ELR (cell line): ENCODE data around the gene ABCC6.
"Not testable (repeated sequence)": the region's sequence is repeated elsewhere in the genome, so short reads cannot be mapped to it uniquely, and the experiment has no call there.

Experiments used
- DNase-seq: peaks from one replicate; pipeline ENCODE4 v3.0.0-alpha.2; 2015; ENCODE audit warnings: low read depth

The ABCC6 gene

GRCh38 chr16:16222850-16223661, at the start of gene ABCC6:
TSS of gene ABCC6 (minus strand) at chr16:16223494. CDS start at chr16:16223434, 60 bp downstream.
- DNase-seq, result not testable (repeated sequence)

DNA sequence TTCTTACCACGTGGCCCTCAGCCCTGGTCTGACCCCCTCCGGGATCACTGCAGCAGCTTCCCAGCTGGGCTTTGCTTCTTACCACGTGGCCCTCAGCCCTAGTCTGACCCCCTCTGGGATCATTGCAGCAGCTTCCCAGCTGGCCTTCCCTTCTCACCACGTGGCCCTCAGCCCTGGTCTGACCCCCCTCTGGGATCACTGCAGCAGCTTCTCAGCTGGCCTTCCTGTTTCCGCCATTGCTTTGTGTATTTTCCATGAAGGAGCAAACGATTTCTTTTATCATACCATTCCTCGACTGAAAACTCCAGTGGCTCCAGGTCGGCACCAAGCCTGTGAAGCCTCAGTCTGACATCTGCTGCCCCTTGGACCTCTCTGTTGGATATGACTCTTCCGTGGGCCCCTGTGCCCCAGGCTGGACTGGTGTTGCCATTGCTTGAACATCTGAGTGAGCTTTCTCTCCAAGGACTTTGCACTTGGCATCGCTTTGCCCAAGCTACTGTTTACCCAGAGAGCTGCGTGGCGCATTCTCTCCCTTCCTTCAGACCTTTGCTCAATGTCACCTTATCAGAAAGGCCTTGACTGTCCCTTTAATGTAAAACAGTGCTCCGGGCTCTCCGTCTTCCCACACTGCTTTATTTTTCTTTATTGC, 49.4 kb upstream of the ABCC6 start:
- DNase-seq, result not testable (repeated sequence)

- DNase-seq, result not testable (repeated sequence)
Observed at GRCh38 chr16:16271658-16272057, 48.4 kb upstream of the ABCC6 start.

GRCh38 chr16:16268185-16268808, 45.0 kb upstream of the ABCC6 start:
- not testable (repeated sequence) for DNase-seq

DNA sequence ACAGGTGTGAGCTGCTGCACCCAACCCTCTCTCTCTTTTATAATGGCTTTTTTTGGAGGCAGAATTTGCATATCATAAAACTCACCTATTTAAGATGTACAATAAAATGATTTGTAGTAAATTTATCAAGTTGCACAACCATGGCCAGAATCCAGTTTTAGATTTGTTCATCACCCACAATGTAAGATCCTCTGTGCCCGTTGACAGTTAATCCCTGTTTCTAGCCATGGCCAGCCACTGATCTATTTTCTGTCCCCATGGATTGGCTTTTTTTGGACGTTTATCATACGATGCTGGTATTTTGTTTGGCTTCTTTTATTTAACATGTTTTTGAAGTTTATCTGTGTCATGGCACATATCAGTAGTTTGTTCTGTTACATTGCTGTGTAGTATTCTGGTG, 44.4 kb upstream of the ABCC6 start:
- not testable (repeated sequence) for DNase-seq

GRCh38 chr16:16265044-16265443, 41.8 kb upstream of the ABCC6 start:
- DNase-seq, result not testable (repeated sequence)

DNA sequence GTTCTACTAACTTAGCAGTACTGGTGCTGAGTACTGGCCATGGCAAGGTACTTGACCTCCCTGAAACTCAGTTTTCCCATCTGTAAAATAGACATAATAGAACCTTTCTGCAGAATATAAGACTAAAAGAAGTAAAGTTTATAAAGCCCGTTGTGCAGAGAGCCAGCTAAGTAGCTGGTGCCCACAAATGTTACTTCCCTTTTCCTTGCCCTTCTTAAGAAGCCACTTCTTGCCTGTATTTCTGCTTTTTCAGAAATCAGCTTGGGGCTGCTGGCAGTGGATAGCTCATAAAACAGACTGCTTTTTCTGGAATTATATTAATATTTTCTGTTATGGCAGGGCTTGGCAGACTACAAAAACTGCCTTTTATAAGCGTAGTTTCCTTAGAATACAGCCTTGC, 40.7 kb upstream of the ABCC6 start:
- DNase-seq, result not testable (repeated sequence)

- not testable (repeated sequence) for DNase-seq
Observed at GRCh38 chr16:16262954-16263555, 39.8 kb upstream of the ABCC6 start.

- not testable (repeated sequence) for DNase-seq
Observed at GRCh38 chr16:16259971-16260370, 36.7 kb upstream of the ABCC6 start.

DNA sequence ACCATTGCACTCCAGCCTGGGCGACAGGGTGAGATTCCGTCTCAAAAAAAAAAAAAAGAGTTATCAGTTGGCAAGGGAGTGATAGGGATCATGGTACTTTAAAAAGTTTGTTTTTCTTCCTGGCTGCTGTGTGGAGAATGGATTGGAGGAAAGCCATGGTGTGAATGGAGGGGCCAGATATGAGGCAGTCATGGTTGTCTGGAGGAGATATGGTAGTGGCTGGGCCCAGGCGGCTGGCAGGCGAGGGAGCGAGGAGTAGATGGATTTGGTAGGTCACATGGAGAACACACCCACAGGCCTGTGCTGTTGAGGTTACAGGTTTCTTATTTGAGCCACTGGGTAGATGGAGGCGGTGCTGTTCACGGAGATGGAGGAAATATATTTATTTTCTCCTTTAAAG, 35.5 kb upstream of the ABCC6 start:
- DNase-seq, result not testable (repeated sequence)

- not testable (repeated sequence) for DNase-seq
Observed at GRCh38 chr16:16257301-16257923, 34.1 kb upstream of the ABCC6 start.

- DNase-seq, result not testable (repeated sequence)
Observed at GRCh38 chr16:16252377-16252776, 29.1 kb upstream of the ABCC6 start.

GRCh38 chr16:16249621-16250330, 26.5 kb upstream of the ABCC6 start:
- DNase-seq, result not testable (repeated sequence)

DNA sequence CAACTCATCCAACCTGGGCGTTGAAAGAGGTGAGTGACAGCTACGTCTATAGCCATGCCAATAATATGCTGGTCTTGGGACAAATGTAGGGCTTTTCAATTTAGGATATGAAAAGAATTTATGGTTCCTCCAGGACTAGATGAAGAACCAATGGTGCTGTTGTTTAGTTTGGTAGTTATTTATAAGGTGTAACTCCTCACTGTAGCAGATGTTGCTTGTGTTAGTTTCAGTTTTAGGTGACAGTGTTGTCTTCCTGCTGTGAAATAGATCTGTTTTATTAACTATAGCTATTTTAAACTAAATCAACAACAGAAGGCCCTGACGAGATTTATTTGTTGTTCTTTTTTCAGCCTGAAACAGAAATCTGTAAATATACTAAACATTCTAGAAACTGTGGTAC, 24.1 kb upstream of the ABCC6 start:
- not testable (repeated sequence) for DNase-seq

DNA sequence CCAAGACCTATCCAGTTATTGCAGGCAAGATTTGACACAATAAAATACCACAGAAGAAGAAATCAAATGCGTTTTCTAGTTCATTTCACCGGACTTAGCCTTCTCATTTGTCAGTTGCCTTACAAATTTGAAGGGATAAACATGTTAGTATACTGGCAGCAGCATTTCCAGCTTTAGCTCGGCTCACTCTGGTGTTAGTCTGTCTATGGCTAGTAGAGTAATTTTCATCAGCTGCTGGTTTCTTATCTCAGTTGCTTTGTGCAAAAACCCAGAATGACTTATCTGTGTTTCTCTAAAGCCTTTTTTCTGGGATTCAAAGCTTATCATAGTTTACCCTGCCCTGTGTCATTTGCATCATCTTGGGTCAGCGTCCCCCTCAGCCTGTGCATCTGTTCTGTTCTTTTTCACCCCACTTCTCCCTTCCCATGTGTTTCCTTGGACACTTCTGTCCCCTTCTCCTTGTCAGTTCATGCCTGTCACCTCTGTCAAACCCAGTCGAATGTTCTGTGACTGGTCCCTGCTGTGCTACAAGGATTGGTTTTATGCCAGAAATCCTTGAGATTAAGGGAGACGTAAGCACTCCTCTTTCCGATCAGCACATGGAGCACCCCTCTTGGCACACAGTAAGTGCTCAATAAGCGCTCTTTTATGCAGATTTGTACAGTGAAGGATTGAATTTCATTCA, 23.4 kb upstream of the ABCC6 start:
- DNase-seq, result not testable (repeated sequence)

- not testable (repeated sequence) for DNase-seq
Observed at GRCh38 chr16:16243886-16244285, 20.6 kb upstream of the ABCC6 start.

DNA sequence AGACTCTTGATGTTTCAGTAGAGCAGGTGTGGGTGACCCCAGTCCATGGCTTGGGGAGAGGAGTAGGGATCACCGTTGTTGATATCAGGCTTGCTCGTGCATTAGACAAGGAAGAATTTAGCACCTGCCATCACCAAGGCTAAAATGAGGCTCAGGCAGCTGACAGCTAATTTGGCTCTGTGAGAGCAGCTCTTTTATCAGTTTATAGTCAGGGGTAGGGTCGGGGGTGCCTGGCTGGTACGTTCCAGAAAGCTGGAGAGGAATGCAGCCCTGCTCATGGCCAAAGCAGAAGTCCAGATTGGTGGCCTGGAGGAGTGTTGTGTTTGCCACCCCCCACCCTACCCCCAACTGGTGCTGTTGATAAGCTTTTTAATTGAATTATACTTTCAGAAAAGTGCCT, 17.4 kb upstream of the ABCC6 start:
- not testable (repeated sequence) for DNase-seq

GRCh38 chr16:16237738-16238137, 14.4 kb upstream of the ABCC6 start:
- not testable (repeated sequence) for DNase-seq

GRCh38 chr16:16237071-16237470, 13.8 kb upstream of the ABCC6 start:
- not testable (repeated sequence) for DNase-seq

DNA sequence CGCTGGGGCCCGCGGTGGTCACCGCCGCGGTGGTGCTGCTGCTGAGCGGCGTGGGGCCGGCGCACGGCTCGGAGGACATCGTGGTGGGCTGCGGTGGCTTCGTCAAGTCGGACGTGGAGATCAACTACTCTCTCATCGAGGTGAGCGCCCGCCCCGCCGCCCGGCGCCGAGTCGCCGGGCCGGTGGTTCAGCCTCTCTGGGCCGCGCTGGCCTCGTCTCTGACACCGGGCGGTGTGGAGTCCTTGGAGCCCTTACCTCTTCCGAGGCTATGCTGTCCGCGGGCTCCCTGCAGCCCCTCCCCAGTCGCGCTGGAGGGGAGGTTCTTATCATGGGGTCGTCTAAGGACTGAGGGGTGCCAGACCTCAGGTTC, 9.4 kb upstream of the ABCC6 start:
- DNase-seq, result not testable (repeated sequence)
